ENCODE data around the gene RAP1B.

RAP1B gene

DNA sequence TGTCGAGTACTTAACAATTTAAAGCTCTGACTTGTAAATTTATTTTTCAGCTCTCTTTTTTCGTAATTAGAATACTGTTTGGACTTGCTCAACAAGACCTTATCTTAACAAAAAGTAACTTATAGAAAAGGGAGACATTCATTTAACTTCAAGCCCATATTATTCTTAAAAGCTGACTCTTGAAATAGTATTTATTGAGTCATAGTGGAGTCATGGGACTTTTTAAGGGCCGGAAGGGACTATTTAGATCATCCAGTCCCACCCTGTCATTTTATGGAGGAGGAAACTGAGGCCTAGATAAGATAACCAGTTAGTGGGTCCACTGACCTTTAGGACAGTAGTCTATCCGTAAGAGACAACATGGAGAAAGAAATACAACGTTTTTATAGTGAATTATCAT lies 1.5 kb downstream of the RAP1B start:
- no peak for DNase-seq (ENCODE audit: low read depth)

DNA sequence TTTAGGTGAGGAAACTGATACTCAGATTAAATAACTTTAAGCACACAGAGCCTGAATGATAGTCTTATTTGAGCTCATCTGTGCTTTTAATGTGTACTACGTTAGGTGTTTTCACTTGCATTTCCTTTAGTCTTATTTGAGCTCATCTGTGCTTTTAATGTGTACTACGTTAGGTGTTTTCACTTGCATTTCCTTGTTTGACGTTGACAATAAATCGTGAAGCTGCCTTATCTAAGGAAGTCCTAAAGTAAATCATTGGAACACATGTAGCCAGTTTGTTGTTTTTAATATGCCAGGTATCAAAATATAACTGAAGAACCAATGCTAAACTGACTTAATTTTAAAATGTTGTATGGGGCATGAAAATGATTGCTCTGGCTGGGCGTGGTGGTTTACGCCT lies 2.0 kb downstream of the RAP1B start:
- no peak for DNase-seq (ENCODE audit: low read depth)

- DNase-seq (ENCODE audit: low read depth): peak; percentile 46
Measured at GRCh38 chr12:68613209-68613904, 2.7 kb downstream of the RAP1B start.

GRCh38 chr12:68614105-68614679 lies 3.5 kb downstream of the RAP1B start:
- no peak for DNase-seq (ENCODE audit: low read depth)

DNA sequence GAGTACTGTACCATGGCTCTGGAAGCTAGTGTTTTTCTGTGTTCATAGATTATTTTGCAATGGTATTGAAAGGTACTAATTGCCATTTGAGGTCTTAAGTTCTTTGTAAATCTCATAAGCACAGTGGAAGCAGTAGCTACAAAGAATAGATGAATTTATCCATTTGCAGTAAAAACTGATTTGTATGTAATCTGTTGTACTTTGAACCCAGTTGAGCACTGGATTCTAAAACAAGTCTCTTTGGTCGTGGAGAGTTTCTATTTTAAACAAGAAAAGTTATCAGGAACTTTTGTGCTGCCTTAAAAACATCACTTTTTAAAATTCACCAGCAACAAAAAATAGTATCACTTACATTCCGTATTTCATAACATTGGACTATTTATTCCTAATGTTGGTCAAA lies 4.1 kb downstream of the RAP1B start:
- DNase-seq (ENCODE audit: low read depth): no peak

DNA sequence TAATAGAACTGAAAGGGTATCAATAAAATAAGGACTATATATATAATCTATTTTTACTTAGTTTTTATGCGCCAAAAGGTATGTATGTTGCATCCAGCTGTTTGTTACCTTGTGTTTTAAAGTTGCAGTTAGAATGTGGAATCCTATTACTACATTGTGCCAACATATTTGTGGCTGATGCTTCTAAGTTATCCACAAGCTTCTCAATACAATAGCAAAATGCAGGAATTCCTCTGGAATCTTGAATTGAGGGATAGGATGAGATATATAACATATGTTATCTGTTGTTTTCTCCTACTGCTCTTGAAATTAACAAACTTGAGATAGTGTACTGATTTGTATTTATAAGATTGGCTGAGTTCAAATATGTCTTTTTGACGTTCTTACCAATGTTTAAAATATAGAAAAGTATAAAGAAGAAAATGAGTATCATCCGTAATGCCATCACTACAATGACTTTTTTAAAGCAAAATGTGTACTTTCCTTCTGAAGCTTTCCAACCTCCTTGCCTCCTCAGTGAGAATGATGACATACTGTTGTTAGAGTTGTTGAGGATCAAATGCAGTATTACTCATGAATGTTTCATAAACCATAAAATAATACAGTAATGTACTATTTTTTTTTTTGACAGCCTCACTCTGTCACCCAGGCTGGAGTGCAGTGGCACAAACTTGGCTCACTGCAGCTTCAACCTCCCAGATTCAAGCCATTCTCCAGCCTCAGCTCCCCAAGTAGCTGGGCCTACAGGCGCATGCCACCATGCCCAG lies 6.6 kb downstream of the RAP1B start:
- no peak for DNase-seq (ENCODE audit: low read depth)

DNA sequence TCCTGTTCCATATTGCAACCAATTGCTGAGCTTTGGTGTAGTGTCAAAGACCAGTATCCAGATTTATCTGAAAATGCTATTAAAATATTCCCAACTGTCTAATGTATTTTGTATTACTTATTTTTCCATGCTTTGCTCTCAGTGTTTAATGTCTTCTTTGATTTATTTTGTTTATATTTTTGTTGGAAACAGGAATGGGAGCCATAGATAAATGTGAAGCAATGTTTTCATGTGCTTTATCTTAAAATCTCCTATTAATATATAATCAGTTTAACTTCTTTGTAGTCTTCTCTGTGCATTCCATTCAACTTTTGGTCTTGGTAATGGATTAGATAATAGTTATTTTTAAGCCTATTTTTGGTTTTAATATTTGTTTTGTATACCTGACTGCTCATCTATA lies 8.8 kb downstream of the RAP1B start:
- no peak for DNase-seq (ENCODE audit: low read depth)

- no peak for DNase-seq (ENCODE audit: low read depth)
Measured at GRCh38 chr12:68620519-68621471, 10.1 kb downstream of the RAP1B start.

DNA sequence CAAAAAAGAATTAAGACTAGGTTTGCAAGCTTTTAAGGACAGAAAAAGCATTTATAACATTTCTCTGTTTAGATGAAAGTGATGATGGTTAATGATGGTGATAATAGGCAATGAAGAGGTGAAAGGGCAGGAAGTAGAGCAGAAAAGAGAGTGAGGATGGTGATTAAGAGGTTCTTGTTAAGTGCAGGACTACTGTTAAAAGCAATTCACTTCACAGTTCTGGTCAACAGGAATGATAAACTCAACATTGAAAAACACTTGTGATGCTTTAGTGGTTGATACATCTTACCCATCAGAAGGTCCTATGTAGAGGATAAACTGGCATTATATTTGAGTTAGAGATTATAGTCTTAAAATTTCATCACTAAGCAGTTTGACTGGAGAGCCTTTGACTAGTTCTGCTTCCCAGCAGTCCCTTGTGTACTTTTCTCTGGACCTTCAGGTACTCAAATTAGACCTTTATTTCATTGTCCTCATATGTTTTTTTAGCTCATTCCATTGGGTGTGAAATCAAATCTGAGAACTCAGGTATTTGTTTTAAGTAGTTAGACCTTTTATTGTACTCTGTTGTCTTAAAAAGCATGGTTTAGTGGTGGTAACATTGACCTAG lies 10.9 kb downstream of the RAP1B start:
- no peak for DNase-seq (ENCODE audit: low read depth)

DNA sequence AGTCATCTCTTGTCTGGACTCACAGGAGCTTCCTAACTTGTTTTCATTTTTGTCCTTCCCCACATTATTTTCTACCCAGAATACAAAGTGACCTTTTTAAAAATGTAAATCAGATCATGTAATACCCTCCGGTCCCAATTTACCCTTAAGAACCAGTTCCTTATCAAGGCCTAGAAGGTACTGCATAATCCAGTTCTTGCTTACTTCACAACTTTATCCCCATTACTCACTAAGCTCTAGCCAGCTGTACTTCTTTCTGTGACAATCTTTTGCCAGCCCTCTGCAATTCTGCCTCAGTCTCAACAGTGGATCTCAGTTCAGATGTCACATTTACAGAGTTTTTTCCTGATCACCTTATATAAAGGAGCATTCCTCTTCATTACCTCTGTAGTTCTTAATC lies 11.6 kb downstream of the RAP1B start:
- DNase-seq (ENCODE audit: low read depth): no peak

DNA sequence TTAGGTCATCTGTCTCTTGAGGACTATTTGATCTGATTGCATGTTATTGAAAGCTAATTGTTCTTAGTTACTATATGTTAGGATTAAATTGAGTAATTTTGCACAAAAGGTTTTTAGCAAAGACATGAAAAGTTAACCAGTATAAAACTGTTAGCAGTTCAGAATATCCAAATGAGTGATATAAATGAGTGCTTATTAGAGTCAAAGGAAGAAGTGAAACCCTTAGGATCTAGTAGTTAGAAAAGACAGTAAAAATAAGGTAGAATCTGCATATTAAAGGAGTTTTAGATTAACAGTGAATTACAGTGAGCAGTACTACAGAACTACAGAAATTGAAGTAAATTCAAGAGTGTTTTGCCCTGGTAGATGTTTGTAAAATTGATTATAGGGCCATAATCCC lies 12.4 kb downstream of the RAP1B start:
- DNase-seq (ENCODE audit: low read depth): no peak

GRCh38 chr12:68623984-68624383 lies 13.3 kb downstream of the RAP1B start:
- no peak for DNase-seq (ENCODE audit: low read depth)

- no peak for DNase-seq (ENCODE audit: low read depth)
Measured at GRCh38 chr12:68624933-68625332, 14.2 kb downstream of the RAP1B start.

DNA sequence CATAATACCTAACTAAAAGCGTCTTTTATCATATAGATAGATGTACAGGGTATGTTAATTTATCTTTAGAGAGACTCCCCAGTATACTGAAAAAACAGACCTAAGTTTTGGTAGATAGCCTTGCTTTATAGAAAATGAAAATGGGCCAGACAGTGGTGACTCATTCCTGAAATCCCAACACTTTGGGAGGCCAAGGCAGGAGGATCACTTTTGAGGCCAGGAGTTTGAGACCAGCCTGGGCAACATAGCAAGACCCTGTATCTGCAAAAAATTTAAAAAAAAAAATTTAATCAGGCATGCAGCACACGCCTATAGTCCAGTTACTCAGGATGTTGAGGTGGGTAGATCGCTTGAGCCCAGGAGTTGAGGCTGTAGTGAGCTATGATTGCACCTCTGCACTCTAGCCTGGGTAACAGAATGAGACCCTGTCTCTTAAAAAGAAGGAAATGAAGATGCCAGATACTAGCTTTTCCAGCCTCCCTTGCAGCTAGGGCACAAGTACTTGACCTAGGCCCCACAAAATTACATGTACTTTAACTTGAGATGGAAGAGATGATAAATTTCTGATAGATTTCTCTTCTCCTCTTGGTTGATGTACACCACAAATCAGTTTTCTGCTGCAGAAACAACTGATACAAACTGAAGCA lies 17.1 kb downstream of the RAP1B start:
- no peak for DNase-seq (ENCODE audit: low read depth)

GRCh38 chr12:68628698-68629097 lies 18.0 kb downstream of the RAP1B start:
- DNase-seq (ENCODE audit: low read depth): no peak

GRCh38 chr12:68630050-68630449 lies 19.4 kb downstream of the RAP1B start:
- no peak for DNase-seq (ENCODE audit: low read depth)

DNA sequence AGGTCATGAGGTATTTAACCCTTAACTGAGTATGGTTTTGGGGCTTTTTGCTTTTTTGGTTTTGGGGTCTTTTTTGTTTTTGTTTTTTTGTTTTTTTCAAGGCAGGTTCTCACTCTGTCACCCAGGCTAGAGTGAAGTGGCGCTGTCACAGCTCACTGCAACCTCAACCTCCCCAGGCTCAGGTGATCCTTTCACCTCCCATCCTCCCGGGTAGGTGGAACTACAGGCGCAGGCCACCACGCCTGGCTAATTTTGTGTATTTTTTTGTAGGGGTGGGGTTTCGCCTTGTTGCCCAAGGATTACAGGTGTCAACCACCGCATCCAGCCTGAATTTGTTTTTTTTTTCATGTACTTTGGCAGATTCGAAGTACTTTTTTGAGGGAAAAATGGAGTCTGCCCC lies 19.9 kb downstream of the RAP1B start:
- DNase-seq (ENCODE audit: low read depth): no peak

DNA sequence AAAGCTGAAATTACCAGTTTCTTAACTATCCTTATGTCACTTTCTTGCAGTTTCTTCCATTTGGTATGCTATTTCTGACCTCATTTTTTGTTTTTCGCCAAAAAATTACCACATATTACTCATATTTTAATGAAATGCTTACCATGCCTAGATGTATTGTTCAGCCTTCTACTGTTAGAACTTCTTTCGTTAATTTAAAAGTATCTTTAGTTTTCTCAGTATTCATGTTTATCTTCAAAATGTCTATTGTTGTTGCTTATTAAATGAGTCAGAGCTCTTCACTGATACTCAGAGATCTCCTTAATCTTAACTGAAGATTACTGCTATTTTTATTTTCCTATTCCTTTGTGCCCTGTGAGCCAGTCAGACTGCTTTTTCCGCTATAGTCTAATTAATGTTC lies 20.5 kb downstream of the RAP1B start:
- DNase-seq (ENCODE audit: low read depth): no peak

- DNase-seq (ENCODE audit: low read depth): no peak
Measured at GRCh38 chr12:68632486-68632885, 21.8 kb downstream of the RAP1B start.

DNA sequence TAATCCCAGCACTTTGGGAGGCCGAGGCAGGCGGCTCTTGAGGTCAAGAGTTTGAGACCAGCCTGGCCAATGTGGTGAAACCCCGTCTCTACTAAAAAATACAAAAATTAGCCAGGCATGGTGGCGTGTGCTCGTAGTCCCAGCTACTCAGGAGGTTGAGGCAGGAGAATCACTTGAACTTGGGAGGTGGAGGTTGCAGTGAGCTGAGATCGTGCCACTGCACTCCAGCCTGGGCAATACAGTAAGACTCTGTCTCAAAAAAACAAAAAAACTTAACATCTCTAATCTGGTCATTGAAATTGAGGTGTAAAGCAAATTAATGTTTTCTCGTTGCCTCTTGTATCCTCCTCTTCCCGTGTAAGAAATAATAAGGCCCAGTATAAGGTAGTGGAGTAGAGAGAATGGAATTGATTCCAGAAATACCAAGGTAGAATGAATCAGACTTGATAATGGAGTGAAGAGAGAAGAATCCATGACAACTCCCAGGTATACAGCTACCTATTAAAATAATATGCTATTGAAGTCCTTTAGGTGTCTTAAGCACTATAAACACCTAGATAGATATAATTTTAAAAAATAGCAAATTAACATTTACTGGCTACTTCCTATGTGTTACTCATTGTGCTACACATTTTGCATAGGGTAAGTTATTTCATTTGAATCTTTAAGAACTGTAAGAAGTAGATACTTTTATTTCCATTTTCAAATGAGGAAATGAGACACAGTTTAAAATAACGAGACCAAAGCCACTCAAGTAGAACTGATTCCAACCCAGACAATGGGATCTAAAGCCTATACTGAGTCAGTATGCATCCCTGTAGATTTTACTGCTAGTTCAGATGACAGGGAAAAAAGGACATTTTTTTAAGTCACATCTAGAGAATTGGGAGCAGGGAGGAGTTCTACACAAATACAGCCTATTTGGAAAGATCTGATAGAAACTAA lies 23.2 kb downstream of the RAP1B start:
- no peak for DNase-seq (ENCODE audit: low read depth)

Data from stimulated activated CD4-positive, alpha-beta T cell treated with anti-CD3 and anti-CD28 coated beads, Interleukin-2, amount 100 ng/mL, for 4 hours (primary cell).